Trophoblast cell (in vitro differentiated cells and primary cell): ENCODE results near the gene CALCR.
"Not testable (repeated sequence)": the region's sequence is repeated elsewhere in the genome, so short reads cannot be mapped to it uniquely, and the experiment has no call there.

Experiments used
- DNase-seq, 2 donors: peaks; one replicate each; pipeline ENCODE4 v3.0.0-alpha.2; 2016
- H2AFZ ChIP-seq: 2 replicates; pipeline ENCODE4 v1.6.1; 2013; ENCODE audit warnings: low read length, moderate library complexity, mild to moderate bottlenecking; ENCODE audit not compliant: insufficient read depth, poor library complexity
- H2AK5ac ChIP-seq: 2 replicates; pipeline ENCODE4 v1.6.1; 2013; ENCODE audit warnings: mild to moderate bottlenecking, low read length
- H2BK120ac ChIP-seq: 2 replicates; pipeline ENCODE4 v1.6.1; 2013; ENCODE audit warnings: low read length, mild to moderate bottlenecking, moderate library complexity; ENCODE audit not compliant: insufficient read depth, poor library complexity
- H2BK12ac ChIP-seq: 2 replicates; pipeline ENCODE4 v1.6.1; 2013; ENCODE audit warnings: mild to moderate bottlenecking, low read length, moderate library complexity
- H2BK5ac ChIP-seq: 2 replicates; pipeline ENCODE4 v1.6.1; 2013; ENCODE audit warnings: low read length, low read depth, moderate library complexity, mild to moderate bottlenecking; ENCODE audit not compliant: poor library complexity
- H3K14ac ChIP-seq: 2 replicates; pipeline ENCODE4 v1.6.1; 2013; ENCODE audit warnings: mild to moderate bottlenecking, low read length
- H3K18ac ChIP-seq: 2 replicates; pipeline ENCODE4 v1.6.1; 2013; ENCODE audit warnings: mild to moderate bottlenecking, low read length
- H3K23ac ChIP-seq: 2 replicates; pipeline ENCODE4 v1.6.1; 2013; ENCODE audit warnings: low read length
- H3K27ac ChIP-seq: 2 replicates; pipeline ENCODE4 v1.5.1; 2013; ENCODE audit warnings: low read depth, mild to moderate bottlenecking, inconsistent platforms, low read length, moderate library complexity
- H3K27me3 ChIP-seq: 2 replicates; pipeline ENCODE4 v1.6.1; 2013; ENCODE audit warnings: inconsistent platforms, mild to moderate bottlenecking, low read length, moderate library complexity; ENCODE audit not compliant: insufficient read depth
- H3K36me3 ChIP-seq, 2 experiments: 1 replicate in 1 of 2; 2 replicates in 1 of 2; pipeline ENCODE4 v1.6.1; 2013; ENCODE audit warnings: low read length in 2 of 2, mild to moderate bottlenecking in 2 of 2, moderate library complexity in 1 of 2; ENCODE audit not compliant: insufficient read depth in 2 of 2, control insufficient read depth in 1 of 2
- H3K4ac ChIP-seq: 2 replicates; pipeline ENCODE4 v1.6.1; 2013; ENCODE audit warnings: low read depth, mild to moderate bottlenecking, low read length, moderate library complexity
- H3K4me1 ChIP-seq, 2 experiments: 1 replicate in 1 of 2; 2 replicates in 1 of 2; pipeline ENCODE4 v1.6.1; 2013; ENCODE audit warnings: low read length in 2 of 2, mild to moderate bottlenecking in 2 of 2, moderate library complexity in 1 of 2; ENCODE audit not compliant: insufficient read depth in 2 of 2, control insufficient read depth in 1 of 2
- H3K4me2 ChIP-seq: 2 replicates; pipeline ENCODE4 v1.6.1; 2013; ENCODE audit warnings: inconsistent platforms, mild to moderate bottlenecking, low read length, moderate library complexity
- H3K4me3 ChIP-seq: 2 replicates; pipeline ENCODE4 v1.5.1; 2013; ENCODE audit warnings: mild to moderate bottlenecking, low read depth, low read length, inconsistent platforms
- H3K79me1 ChIP-seq: one replicate; pipeline ENCODE4 v1.6.1; 2013; ENCODE audit warnings: low read length
- H3K79me2 ChIP-seq: 2 replicates; pipeline ENCODE4 v1.6.1; 2013; ENCODE audit warnings: low read length, mild to moderate bottlenecking; ENCODE audit not compliant: control insufficient read depth, insufficient read depth, poor library complexity
- H3K9ac ChIP-seq: 2 replicates; pipeline ENCODE4 v1.6.1; 2013; ENCODE audit warnings: mild to moderate bottlenecking, low read length
- H3K9me3 ChIP-seq: 2 replicates; pipeline ENCODE4 v1.6.1; 2013; ENCODE audit warnings: low read depth, mild to moderate bottlenecking, control low read depth, inconsistent platforms, low read length; ENCODE audit not compliant: insufficient read depth
- H4K12ac ChIP-seq: 2 replicates; pipeline ENCODE4 v1.6.1; 2013; ENCODE audit warnings: low read depth, mild to moderate bottlenecking, low read length, moderate library complexity
- H4K8ac ChIP-seq: 2 replicates; pipeline ENCODE4 v1.6.1; 2013; ENCODE audit warnings: low read depth, mild to moderate bottlenecking, low read length, moderate library complexity
- H4K91ac ChIP-seq: one replicate; pipeline ENCODE4 v1.6.1; 2013; ENCODE audit warnings: low read depth, mild to moderate bottlenecking, low read length, moderate library complexity
- WGBS: extraction: QIAGEN DNeasy Blood & Tissue Kit; methylation state at CpG from one replicate; pipeline ENCODE4 v1.1.7; 2013; ENCODE audit warnings: missing lambda C conversion rate; ENCODE audit not compliant: insufficient read length, insufficient coverage; ENCODE audit errors: extremely low coverage; 5-methylcytosine and 5-hydroxymethylcytosine counted together

Gene CALCR

GRCh38 chr7:93516834-93517233 lies 57.7 kb downstream of the CALCR start:
- Histone ChIP-seq H3K36me3 (no peaks in the 10 kb centered on the region), H3K4me1 (no peaks in the 10 kb centered on the region), H3K9me3 (no peaks in the 10 kb centered on the region), H4K8ac (no peak overlapping the region), H2BK12ac (no peak overlapping the region), H3K4ac (no peak overlapping the region), H3K27ac (no peak overlapping the region), H2AK5ac (no peak overlapping the region), H3K79me1 (no peaks in the 10 kb centered on the region), H4K91ac (no peak overlapping the region), H2BK120ac (no peak overlapping the region), H3K79me2 (no peaks in the 10 kb centered on the region), H3K27me3 (no peaks in the 10 kb centered on the region), H2AFZ (no peak overlapping the region), H4K12ac (no peak overlapping the region), H3K18ac (no peak overlapping the region), H3K4me2 (no peak overlapping the region), H3K4me3 (no peak overlapping the region), H3K14ac (no peak overlapping the region), H3K23ac (no peak overlapping the region), H2BK5ac (no peak overlapping the region), H3K9ac (no peak overlapping the region)
- DNase-seq: no peak
- no CpG with 5 or more reads among the region's 4 CpGs for WGBS

GRCh38 chr7:93515144-93515543 lies 59.4 kb downstream of the CALCR start:
- no peak overlapping the region for H2BK5ac ChIP-seq
- H4K12ac ChIP-seq: no peak overlapping the region
- H4K91ac ChIP-seq: no peak overlapping the region
- H2AK5ac ChIP-seq: no peak overlapping the region
- H2BK120ac ChIP-seq: no peak overlapping the region
- no peak overlapping the region for H2BK12ac ChIP-seq
- H3K4me2 ChIP-seq: no peak overlapping the region
- no peaks in the 10 kb centered on the region for H3K9me3 ChIP-seq
- H3K79me2 ChIP-seq: no peaks in the 10 kb centered on the region
- no peak overlapping the region for H3K4me3 ChIP-seq
- no peak overlapping the region for H4K8ac ChIP-seq
- H3K23ac ChIP-seq: no peak overlapping the region
- H3K27me3 ChIP-seq: no peaks in the 10 kb centered on the region
- no CpG with 5 or more reads among the region's 1 CpG for WGBS
- DNase-seq: no peak
- H2AFZ ChIP-seq: no peak overlapping the region
- no peak overlapping the region for H3K9ac ChIP-seq
- no peaks in the 10 kb centered on the region for H3K79me1 ChIP-seq
- no peak overlapping the region for H3K27ac ChIP-seq
- H3K4ac ChIP-seq: no peak overlapping the region
- no peaks in the 10 kb centered on the region for H3K4me1 ChIP-seq
- no peaks in the 10 kb centered on the region for H3K36me3 ChIP-seq
- no peak overlapping the region for H3K18ac ChIP-seq
- no peak overlapping the region for H3K14ac ChIP-seq

DNA sequence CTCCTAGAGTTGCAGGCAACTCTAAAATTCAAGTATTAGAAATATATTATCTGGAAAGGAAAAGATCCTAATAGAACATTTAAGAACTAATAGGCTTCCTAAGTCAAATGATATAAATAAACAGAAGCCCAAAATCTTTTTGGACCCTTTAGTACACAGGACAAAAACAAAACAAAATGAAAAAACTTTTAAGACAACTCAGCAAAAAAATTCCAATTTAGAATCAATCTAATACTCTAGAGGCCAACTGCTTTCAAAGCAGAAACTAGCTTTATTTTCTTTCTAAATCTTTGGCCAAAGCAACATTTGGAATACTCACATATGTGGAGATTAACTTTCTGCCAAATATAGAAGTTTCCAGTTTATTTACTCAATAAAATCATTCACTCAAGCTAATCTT lies 65.2 kb downstream of the CALCR start:
- Histone ChIP-seq H3K18ac (no peak overlapping the region), H3K27ac (no peak overlapping the region), H3K79me1 (no peaks in the 10 kb centered on the region), H2BK5ac (no peak overlapping the region), H3K23ac (no peak overlapping the region), H3K9me3 (no peaks in the 10 kb centered on the region), H3K4ac (no peak overlapping the region), H3K27me3 (no peaks in the 10 kb centered on the region), H2AFZ (no peak overlapping the region), H4K91ac (no peak overlapping the region), H4K12ac (no peak overlapping the region), H3K79me2 (no peaks in the 10 kb centered on the region), H4K8ac (no peak overlapping the region), H2BK12ac (no peak overlapping the region), H2BK120ac (no peak overlapping the region), H3K4me1 (no peaks in the 10 kb centered on the region), H3K14ac (no peak overlapping the region), H3K36me3 (no peaks in the 10 kb centered on the region), H2AK5ac (no peak overlapping the region), H3K4me3 (no peak overlapping the region), H3K9ac (no peak overlapping the region), H3K4me2 (no peak overlapping the region)
- DNase-seq: no peak

- Histone ChIP-seq H2BK5ac (no peak overlapping the region), H3K79me2 (no peaks in the 10 kb centered on the region), H3K9ac (no peak overlapping the region), H2AFZ (no peak overlapping the region), H4K8ac (no peak overlapping the region), H3K4me2 (no peak overlapping the region), H3K4me3 (no peak overlapping the region), H3K36me3 (no peaks in the 10 kb centered on the region), H3K79me1 (no peaks in the 10 kb centered on the region), H3K27me3 (no peaks in the 10 kb centered on the region), H3K4me1 (no peaks in the 10 kb centered on the region), H2BK120ac (no peak overlapping the region), H4K91ac (no peak overlapping the region), H4K12ac (no peak overlapping the region), H3K14ac (no peak overlapping the region), H3K27ac (no peak overlapping the region), H3K4ac (no peak overlapping the region), H3K23ac (no peak overlapping the region), H3K18ac (no peak overlapping the region), H2BK12ac (no peak overlapping the region), H3K9me3 (no peaks in the 10 kb centered on the region), H2AK5ac (no peak overlapping the region)
- WGBS: no CpG with 5 or more reads among the region's 3 CpGs
- DNase-seq: peak; percentile 32 to 69
Observed at GRCh38 chr7:93503088-93503487, 71.4 kb downstream of the CALCR start.

- not testable (repeated sequence) for H3K27me3 ChIP-seq, H3K79me2 ChIP-seq, H3K79me1 ChIP-seq, H3K4me3 ChIP-seq, H2AFZ ChIP-seq, H4K12ac ChIP-seq, H3K23ac ChIP-seq, H2BK120ac ChIP-seq, H3K14ac ChIP-seq, H2BK12ac ChIP-seq, H3K9me3 ChIP-seq, H3K9ac ChIP-seq, DNase-seq, H2BK5ac ChIP-seq, H3K4ac ChIP-seq, H3K27ac ChIP-seq, H3K18ac ChIP-seq, H3K4me2 ChIP-seq, H4K8ac ChIP-seq, H3K36me3 ChIP-seq, H3K4me1 ChIP-seq, H4K91ac ChIP-seq, H2AK5ac ChIP-seq
- WGBS: no CpG with 5 or more reads among the region's 3 CpGs
Observed at GRCh38 chr7:93491860-93492259, 82.7 kb downstream of the CALCR start.
